ENCODE measurements around the gene ERG. TPM values are rescaled to one million over a fixed set of nuclear protein-coding genes. Genes with fewer than 3 reads are reported as not detected.

ERG gene
- polyA plus RNA-seq, 1 experiment, result not detected

DNA sequence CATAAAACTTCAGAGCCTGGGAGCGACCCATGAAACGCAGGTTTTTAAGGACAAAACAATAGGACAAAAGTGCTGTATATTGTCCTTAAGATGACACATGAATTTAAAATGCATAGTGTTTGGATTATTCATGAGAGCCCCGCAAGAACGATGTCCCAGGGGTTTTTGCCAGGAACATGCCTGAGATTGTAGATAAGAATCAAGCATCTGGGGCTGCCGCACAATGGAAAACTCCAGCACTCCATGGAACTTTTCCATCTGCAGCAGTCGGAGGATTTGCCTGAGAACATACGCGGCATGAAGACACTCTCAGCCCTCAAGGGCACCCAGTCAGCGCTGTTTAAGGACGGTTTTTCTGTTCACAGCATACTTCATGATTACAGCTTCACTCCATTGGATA, 5.3 kb upstream of the ERG start:
- TF ChIP-seq, protein P1, sequence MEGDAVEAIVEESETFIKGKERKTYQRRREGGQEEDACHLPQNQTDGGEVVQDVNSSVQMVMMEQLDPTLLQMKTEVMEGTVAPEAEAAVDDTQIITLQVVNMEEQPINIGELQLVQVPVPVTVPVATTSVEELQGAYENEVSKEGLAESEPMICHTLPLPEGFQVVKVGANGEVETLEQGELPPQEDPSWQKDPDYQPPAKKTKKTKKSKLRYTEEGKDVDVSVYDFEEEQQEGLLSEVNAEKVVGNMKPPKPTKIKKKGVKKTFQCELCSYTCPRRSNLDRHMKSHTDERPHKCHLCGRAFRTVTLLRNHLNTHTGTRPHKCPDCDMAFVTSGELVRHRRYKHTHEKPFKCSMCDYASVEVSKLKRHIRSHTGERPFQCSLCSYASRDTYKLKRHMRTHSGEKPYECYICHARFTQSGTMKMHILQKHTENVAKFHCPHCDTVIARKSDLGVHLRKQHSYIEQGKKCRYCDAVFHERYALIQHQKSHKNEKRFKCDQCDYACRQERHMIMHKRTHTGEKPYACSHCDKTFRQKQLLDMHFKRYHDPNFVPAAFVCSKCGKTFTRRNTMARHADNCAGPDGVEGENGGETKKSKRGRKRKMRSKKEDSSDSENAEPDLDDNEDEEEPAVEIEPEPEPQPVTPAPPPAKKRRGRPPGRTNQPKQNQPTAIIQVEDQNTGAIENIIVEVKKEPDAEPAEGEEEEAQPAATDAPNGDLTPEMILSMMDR (IDR thresholded peaks at IDR 0.05; ENCODE audit: low read depth, low read length), result no peak
- POLR2A ChIA-PET, result no interaction called here
- Histone ChIP-seq H3K27ac (ENCODE audit: low read depth, low read length) (no peak overlapping the region), H3K4me3 (ENCODE audit: low read depth, low read length) (no peak overlapping the region), H3K9me3 (ENCODE audit: control insufficient read depth, insufficient read depth, low read length) (no peaks in the 10 kb centered on the region), H3K27me3 (ENCODE audit: control insufficient read depth, insufficient read depth, low read length) (peaks cover 9% of the 10 kb centered on the region)
- CTCF ChIA-PET, result interaction anchor here (1.2 to 1.7 kb wide), 4 partner anchors 623 to 671 kb away, joined by 3 to 4 read pairs (median 4); no protein-coding TSS in a partner anchor
- no peak for DNase-seq (ENCODE audit: low read depth, low spot score)

DNA sequence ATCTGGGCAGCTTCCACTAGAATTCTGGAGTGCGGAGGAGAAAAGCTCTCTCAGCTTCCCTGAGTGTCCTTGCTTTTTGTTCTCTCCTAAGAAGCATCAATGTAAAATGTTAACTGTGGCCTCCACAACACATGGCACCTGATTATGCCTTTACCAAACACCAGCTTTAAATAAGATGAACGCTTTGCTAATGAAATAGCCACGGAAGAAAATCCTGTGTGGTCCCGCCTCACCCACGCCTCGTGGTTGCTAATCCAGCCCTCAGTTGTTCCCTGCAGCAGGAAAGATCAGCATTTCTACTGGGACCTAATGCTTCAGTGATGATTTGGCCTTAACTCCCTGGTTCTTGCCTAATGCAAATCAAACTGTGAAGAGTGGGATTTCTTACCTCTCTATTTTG, 1.8 kb upstream of the ERG start:
- Histone ChIP-seq H3K4me3 (ENCODE audit: low read depth, low read length) (no peak overlapping the region), H3K9me3 (ENCODE audit: control insufficient read depth, insufficient read depth, low read length) (no peaks in the 10 kb centered on the region), H3K27ac (ENCODE audit: low read depth, low read length) (no peak overlapping the region), H3K27me3 (ENCODE audit: control insufficient read depth, insufficient read depth, low read length) (peaks cover 19% of the 10 kb centered on the region)
- no peak for DNase-seq (ENCODE audit: low read depth, low spot score)
- CTCF ChIA-PET, result interaction anchor here (0.5 kb wide), 1 partner anchor 53 kb away, joined by 3 read pairs; no protein-coding TSS in a partner anchor
- POLR2A ChIA-PET, result no interaction called here
- TF ChIP-seq, protein P1 (IDR thresholded peaks at IDR 0.05; ENCODE audit: low read depth, low read length), result no peak

DNA sequence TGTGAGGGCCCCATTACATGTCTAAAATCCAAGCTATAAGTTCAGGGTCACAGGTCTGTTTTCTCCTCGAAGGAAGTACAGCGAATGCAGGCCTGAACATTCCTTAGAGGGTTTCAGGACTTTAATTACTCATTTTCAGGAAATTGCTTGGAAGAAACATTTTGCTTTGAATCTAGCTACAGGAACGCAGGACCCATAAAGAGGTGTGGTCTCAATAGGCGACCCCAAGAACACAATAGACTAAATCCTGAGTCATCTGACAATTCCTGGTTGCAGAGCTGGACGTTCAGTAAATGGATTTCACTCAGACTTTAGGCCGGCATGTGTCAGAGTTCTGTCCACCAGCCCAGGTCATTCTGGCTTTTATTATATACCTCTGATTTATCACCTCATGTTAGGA, 1.0 kb upstream of the ERG start:
- peaks cover 19% of the 10 kb centered on the region for H3K27me3 ChIP-seq (ENCODE audit: control insufficient read depth, insufficient read depth, low read length)
- POLR2A ChIA-PET, result no interaction called here
- H3K9me3 ChIP-seq (ENCODE audit: control insufficient read depth, insufficient read depth, low read length), result no peaks in the 10 kb centered on the region
- CTCF ChIA-PET, result no interaction called here
- no peak overlapping the region for H3K27ac ChIP-seq (ENCODE audit: low read depth, low read length)
- TF ChIP-seq, protein P1 (IDR thresholded peaks at IDR 0.05; ENCODE audit: low read depth, low read length), result no peak
- DNase-seq (ENCODE audit: low read depth, low spot score), result no peak
- H3K4me3 ChIP-seq (ENCODE audit: low read depth, low read length), result no peak overlapping the region

DNA sequence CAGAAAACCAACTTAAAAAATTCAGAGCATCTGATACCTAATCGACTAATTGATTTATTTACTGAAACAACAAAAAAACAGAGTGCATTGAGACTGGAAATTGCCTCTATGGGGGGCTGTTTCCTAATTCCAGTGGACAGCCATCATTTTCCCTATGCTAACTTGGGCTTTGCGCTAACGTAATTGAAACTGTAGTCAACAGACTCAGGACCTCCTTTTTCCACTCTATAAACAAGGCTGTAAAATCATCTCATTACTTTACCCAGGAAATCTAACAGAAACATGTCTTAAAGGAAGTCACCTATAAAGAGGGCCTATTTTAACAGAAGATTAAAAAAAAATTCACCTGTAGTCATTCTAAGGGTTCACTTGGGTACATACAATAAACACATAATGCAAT, 2.1 kb downstream of the ERG start:
- no peak for DNase-seq (ENCODE audit: low read depth, low spot score)
- Histone ChIP-seq H3K27ac (ENCODE audit: low read depth, low read length) (no peak overlapping the region), H3K27me3 (ENCODE audit: control insufficient read depth, insufficient read depth, low read length) (peaks cover 16% of the 10 kb centered on the region), H3K9me3 (ENCODE audit: control insufficient read depth, insufficient read depth, low read length) (no peaks in the 10 kb centered on the region), H3K4me3 (ENCODE audit: low read depth, low read length) (no peak overlapping the region)
- POLR2A ChIA-PET, result no interaction called here
- CTCF ChIA-PET, result interaction anchor here (0.6 kb wide), 1 partner anchor 806 kb away, joined by 3 read pairs; no protein-coding TSS in a partner anchor
- TF ChIP-seq, protein P1 (IDR thresholded peaks at IDR 0.05; ENCODE audit: low read depth, low read length), result no peak

DNA sequence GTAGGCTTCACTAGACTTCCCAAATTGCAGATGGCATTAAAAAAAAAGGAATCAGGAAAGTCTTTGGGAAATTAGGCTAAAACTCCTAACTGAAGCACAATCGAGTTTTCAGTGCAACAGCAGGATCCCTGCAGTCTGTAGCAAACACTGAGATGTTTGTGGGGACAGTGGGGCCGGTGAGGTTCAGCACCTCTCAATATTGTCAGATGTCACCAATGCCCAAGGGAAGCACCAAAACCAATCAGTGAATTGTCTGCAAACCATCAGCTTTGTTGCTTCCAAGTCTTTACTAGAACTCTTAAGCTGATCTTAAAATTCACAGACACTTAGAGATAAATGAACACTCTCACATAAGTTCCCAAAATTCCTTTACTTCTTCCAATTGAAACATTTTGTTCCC, 2.6 kb downstream of the ERG start:
- ChIA-PET POLR2A (no interaction called here), CTCF (interaction anchor here (0.6 kb wide), 1 partner anchor 807 kb away, joined by 3 read pairs; no protein-coding TSS in a partner anchor)
- no peaks in the 10 kb centered on the region for H3K9me3 ChIP-seq (ENCODE audit: control insufficient read depth, insufficient read depth, low read length)
- TF ChIP-seq, protein P1 (IDR thresholded peaks at IDR 0.05; ENCODE audit: low read depth, low read length), result no peak
- DNase-seq (ENCODE audit: low read depth, low spot score), result no peak
- no peak overlapping the region for H3K27ac ChIP-seq (ENCODE audit: low read depth, low read length)
- H3K4me3 ChIP-seq (ENCODE audit: low read depth, low read length), result no peak overlapping the region
- H3K27me3 ChIP-seq (ENCODE audit: control insufficient read depth, insufficient read depth, low read length), result peaks cover 17% of the 10 kb centered on the region
